ENCODE results near the gene NPW.

Gene NPW

DNA sequence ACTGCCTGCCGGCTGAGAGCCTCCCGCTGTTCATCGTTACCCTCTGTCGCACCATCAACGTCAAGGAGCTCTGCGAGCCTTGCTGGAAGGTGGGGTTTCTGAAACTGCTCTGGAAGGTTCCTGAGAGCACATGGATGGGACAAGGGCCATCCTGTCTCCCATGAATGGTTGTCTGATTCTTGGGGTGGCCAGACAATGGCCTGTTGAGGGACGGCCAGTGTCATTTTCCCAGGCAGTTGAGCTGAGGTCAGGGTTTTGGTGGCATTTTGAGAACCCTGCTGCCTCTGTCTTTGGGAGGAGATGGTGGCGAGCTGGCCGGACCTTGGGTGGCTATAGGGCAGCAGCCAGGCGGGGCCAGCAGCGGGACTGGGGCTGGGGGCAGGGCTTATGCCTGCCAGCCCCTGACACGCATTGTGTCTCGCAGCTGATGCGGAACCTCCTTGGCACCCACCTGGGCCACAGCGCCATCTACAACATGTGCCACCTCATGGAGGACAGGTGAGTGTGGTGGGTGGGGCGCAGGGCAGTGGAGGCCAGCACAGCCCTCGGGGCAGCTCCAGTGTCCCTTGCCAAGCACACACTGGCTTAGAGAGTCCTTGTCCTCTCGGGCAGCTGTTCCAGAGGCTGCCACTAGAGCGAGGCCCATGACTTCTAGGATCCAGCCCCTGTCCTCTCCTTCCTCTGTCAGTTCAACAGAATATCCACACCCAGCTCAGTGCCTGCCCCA is 37.3 kb downstream of the NPW start:
- 0 out of 2 replicates have a peak, but pooled peaks have one; percentile 14 for TF ChIP-seq CTCF (IDR thresholded peaks at IDR 0.05)

DNA sequence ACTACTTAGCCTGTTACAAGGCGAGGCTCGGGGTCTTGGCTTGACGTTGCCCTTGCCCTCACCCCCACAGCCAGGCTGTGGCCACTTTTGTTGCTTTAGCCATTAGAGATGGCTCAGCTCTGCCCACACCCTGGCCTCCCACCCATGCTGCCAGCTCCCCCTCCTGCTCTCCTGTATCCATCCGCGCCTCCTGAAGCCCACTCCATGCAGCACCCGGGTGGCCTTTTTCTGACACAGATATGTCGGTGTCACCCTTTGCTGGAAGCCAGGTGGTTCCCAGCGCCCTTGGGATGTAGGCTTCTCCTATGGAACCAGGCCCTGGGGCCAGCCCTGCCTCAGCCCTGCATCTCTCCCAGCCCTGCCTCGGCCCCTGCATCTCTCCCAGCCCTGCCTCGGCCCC is 37.9 kb downstream of the NPW start:
- TF ChIP-seq CTCF (IDR thresholded peaks at IDR 0.05), result no peak

GRCh38 chr16:2058420-2058819 is 38.8 kb downstream of the NPW start:
- no peak for TF ChIP-seq CTCF (IDR thresholded peaks at IDR 0.05)

GRCh38 chr16:2058872-2059271 is 39.3 kb downstream of the NPW start:
- no peak for TF ChIP-seq CTCF (IDR thresholded peaks at IDR 0.05)

DNA sequence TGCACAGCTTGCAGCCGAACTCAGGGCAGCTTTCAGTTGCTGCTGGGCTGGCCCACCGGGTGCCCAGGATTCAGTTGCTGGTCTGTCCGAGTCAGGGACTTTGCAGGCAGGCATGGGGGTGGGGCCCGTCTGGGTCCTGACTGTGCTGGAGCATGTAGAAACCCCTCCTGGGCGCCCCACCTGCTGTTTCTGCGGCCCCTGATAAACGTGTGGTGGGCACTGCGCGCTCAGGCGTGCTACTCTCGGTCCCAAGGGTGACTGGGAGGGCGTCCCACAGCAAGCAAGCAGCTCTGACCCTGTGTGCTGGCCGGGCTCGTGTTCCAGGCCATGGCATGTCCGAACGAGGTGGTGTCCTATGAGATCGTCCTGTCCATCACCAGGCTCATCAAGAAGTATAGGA is 40.8 kb downstream of the NPW start:
- TF ChIP-seq CTCF (IDR thresholded peaks at IDR 0.05), result no peak

DNA sequence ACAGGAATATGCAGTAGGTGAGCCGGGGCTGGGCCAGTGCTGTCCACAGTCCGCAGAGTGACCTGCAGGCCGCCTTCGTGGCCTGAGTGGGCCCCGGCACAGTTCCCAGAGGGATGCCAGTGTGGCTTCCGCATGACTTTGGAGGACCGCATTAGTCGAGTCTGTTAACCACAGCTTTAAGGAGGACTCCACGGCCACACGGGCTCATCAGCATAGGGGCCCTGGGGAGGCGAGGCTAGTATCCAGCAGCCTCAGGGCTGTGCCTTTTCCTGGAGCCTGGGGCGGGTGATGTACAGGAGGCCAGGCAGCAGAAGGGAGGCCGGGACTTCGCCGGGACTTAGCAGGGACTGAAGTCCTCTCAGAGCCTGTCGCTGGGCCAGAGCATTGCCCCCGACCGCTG is 41.4 kb downstream of the NPW start:
- TF ChIP-seq CTCF (IDR thresholded peaks at IDR 0.05), result no peak

DNA sequence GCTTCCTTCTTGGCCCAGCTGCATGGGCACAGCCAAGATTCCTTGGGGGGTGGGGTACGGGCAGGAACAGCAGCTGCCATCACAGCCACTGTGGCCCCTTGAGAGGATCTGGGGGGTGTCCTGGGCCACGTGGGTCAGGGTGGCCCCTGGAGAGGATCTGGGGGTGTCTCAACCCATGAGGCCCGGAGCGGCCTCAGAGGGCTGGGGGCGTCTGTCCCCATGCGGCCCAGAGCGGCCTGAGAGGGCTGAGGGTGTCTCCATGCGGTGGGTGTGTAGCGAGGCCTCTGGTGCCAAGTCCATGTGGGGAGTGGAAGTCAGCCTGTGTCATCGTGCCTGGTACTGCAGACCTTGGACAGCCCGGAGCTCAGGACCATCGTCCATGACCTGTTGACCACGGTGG is 41.9 kb downstream of the NPW start:
- TF ChIP-seq CTCF (IDR thresholded peaks at IDR 0.05), result no peak

- TF ChIP-seq CTCF (IDR thresholded peaks at IDR 0.05), result no peak
Observed at GRCh38 chr16:2062801-2063200, 43.2 kb downstream of the NPW start.
